ENCODE data around the gene CDK14.

The CDK14 gene

DNA sequence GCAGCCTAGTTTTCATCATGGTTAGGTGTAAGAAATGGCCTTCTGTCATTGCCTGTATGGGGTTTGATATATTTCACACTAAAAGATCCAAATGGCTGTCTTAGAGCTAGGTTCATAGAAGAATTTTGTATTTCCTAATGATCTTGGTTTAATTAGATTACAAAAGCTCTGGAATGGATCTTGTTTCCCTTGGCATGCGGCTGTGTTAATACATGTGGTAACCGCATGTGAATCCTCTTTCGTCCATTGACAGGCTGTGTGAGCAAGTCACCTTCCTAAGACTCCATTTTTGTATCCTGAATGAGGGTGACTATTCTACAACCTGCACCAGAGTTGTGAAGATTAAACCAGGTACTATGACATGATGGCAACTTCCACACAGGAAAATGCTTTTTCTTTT lies 655.8 kb downstream of the CDK14 start:
- Histone ChIP-seq H3K36me3 (no peaks in the 10 kb centered on the region), H3K4me3 (ENCODE audit: low read depth, low read length) (no peak overlapping the region), H3K27me3 (ENCODE audit: insufficient read depth, low read depth, severe bottlenecking) (no peaks in the 10 kb centered on the region), H3K27ac (no peak overlapping the region), H3K9me3 (ENCODE audit: severe bottlenecking) (no peaks in the 10 kb centered on the region)
- TF ChIP-seq, protein P1, sequence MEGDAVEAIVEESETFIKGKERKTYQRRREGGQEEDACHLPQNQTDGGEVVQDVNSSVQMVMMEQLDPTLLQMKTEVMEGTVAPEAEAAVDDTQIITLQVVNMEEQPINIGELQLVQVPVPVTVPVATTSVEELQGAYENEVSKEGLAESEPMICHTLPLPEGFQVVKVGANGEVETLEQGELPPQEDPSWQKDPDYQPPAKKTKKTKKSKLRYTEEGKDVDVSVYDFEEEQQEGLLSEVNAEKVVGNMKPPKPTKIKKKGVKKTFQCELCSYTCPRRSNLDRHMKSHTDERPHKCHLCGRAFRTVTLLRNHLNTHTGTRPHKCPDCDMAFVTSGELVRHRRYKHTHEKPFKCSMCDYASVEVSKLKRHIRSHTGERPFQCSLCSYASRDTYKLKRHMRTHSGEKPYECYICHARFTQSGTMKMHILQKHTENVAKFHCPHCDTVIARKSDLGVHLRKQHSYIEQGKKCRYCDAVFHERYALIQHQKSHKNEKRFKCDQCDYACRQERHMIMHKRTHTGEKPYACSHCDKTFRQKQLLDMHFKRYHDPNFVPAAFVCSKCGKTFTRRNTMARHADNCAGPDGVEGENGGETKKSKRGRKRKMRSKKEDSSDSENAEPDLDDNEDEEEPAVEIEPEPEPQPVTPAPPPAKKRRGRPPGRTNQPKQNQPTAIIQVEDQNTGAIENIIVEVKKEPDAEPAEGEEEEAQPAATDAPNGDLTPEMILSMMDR (IDR thresholded peaks at IDR 0.05; ENCODE audit: low read depth, low read length): no peak
- DNase-seq: no peak
